ENCODE results near the gene IL9R.

Gene IL9R

GRCh38 chrX:156002507-156002906 lies 5.0 kb downstream of the IL9R start:
- Histone ChIP-seq H2AFZ (ENCODE audit: low read depth, low read length, severe bottlenecking) (no peak overlapping the region), H3K79me2 (ENCODE audit: insufficient read depth, low read length) (no peaks in the 10 kb centered on the region), H3K9me3 (ENCODE audit: insufficient read depth, low read length) (no peaks in the 10 kb centered on the region), H3K27me3 (ENCODE audit: low read length) (no peaks in the 10 kb centered on the region), H3K27ac (ENCODE audit: low read depth, low read length) (no peak overlapping the region), H4K20me1 (ENCODE audit: low read depth, low read length) (no peaks in the 10 kb centered on the region), H3F3A (ENCODE audit: insufficient read depth) (no peaks in the 10 kb centered on the region), H3K9me2 (replicated peaks; ENCODE audit: insufficient read depth, low read length) (no peaks in the 10 kb centered on the region), H3K4me2 (ENCODE audit: low read depth, low read length, poor library complexity, severe bottlenecking) (no peak overlapping the region), H3K4me3 (ENCODE audit: insufficient read depth, low read length, poor library complexity, severe bottlenecking) (no peak overlapping the region), H3K36me3 (ENCODE audit: low read length) (no peaks in the 10 kb centered on the region), H3K9ac (ENCODE audit: low read length) (no peak overlapping the region)
- TF ChIP-seq, protein P1, sequence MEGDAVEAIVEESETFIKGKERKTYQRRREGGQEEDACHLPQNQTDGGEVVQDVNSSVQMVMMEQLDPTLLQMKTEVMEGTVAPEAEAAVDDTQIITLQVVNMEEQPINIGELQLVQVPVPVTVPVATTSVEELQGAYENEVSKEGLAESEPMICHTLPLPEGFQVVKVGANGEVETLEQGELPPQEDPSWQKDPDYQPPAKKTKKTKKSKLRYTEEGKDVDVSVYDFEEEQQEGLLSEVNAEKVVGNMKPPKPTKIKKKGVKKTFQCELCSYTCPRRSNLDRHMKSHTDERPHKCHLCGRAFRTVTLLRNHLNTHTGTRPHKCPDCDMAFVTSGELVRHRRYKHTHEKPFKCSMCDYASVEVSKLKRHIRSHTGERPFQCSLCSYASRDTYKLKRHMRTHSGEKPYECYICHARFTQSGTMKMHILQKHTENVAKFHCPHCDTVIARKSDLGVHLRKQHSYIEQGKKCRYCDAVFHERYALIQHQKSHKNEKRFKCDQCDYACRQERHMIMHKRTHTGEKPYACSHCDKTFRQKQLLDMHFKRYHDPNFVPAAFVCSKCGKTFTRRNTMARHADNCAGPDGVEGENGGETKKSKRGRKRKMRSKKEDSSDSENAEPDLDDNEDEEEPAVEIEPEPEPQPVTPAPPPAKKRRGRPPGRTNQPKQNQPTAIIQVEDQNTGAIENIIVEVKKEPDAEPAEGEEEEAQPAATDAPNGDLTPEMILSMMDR (IDR thresholded peaks at IDR 0.05; ENCODE audit: insufficient read depth, low read length, poor library complexity, severe bottlenecking): no peak
- TF ChIP-seq EZH2phosphoT487 (conservative IDR thresholded peaks at IDR 0.05; ENCODE audit: low read length): no peak

- H2AFZ ChIP-seq (ENCODE audit: low read depth, low read length, severe bottlenecking): no peak overlapping the region
- H3K27me3 ChIP-seq (ENCODE audit: low read length): no peaks in the 10 kb centered on the region
- H3K9me2 ChIP-seq (replicated peaks; ENCODE audit: insufficient read depth, low read length): no peaks in the 10 kb centered on the region
- TF ChIP-seq, protein P1 (IDR thresholded peaks at IDR 0.05; ENCODE audit: insufficient read depth, low read length, poor library complexity, severe bottlenecking): no peak
- TF ChIP-seq EZH2phosphoT487 (conservative IDR thresholded peaks at IDR 0.05; ENCODE audit: low read length): no peak
- no peaks in the 10 kb centered on the region for H3K9me3 ChIP-seq (ENCODE audit: insufficient read depth, low read length)
- no peaks in the 10 kb centered on the region for H4K20me1 ChIP-seq (ENCODE audit: low read depth, low read length)
- no peak overlapping the region for H3K4me2 ChIP-seq (ENCODE audit: low read depth, low read length, poor library complexity, severe bottlenecking)
- H3F3A ChIP-seq (ENCODE audit: insufficient read depth): no peaks in the 10 kb centered on the region
- no peaks in the 10 kb centered on the region for H3K36me3 ChIP-seq (ENCODE audit: low read length)
- H3K9ac ChIP-seq (ENCODE audit: low read length): no peak overlapping the region
- no peak overlapping the region for H3K4me3 ChIP-seq (ENCODE audit: insufficient read depth, low read length, poor library complexity, severe bottlenecking)
- no peak overlapping the region for H3K27ac ChIP-seq (ENCODE audit: low read depth, low read length)
- no peaks in the 10 kb centered on the region for H3K79me2 ChIP-seq (ENCODE audit: insufficient read depth, low read length)
Observed at GRCh38 chrX:156003486-156004185, 6.1 kb downstream of the IL9R start.

DNA sequence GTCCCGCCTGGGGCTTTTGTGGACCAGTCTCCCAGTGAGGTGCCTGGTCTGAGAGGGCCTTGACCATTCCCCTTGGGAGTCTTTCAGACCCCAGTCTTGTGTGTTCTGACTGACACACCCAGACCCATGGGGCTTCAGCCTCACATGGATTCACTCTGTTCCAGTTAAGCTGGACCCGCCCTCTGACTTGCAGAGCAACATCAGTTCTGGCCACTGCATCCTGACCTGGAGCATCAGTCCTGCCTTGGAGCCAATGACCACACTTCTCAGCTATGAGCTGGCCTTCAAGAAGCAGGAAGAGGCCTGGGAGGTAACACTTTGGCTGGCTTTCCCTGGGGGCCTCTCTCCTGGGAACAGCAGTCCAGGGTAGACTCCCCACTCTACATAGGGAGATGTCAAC lies 6.8 kb downstream of the IL9R start:
- Histone ChIP-seq H3K27ac (ENCODE audit: low read depth, low read length) (no peak overlapping the region), H4K20me1 (ENCODE audit: low read depth, low read length) (no peaks in the 10 kb centered on the region), H3K9ac (ENCODE audit: low read length) (no peak overlapping the region), H3K9me2 (replicated peaks; ENCODE audit: insufficient read depth, low read length) (no peaks in the 10 kb centered on the region), H3K9me3 (ENCODE audit: insufficient read depth, low read length) (no peaks in the 10 kb centered on the region), H3K27me3 (ENCODE audit: low read length) (no peaks in the 10 kb centered on the region), H2AFZ (ENCODE audit: low read depth, low read length, severe bottlenecking) (no peak overlapping the region), H3K4me2 (ENCODE audit: low read depth, low read length, poor library complexity, severe bottlenecking) (no peak overlapping the region), H3K4me3 (ENCODE audit: insufficient read depth, low read length, poor library complexity, severe bottlenecking) (no peak overlapping the region), H3K79me2 (ENCODE audit: insufficient read depth, low read length) (no peaks in the 10 kb centered on the region), H3K36me3 (ENCODE audit: low read length) (no peaks in the 10 kb centered on the region), H3F3A (ENCODE audit: insufficient read depth) (no peaks in the 10 kb centered on the region)
- TF ChIP-seq EZH2phosphoT487 (conservative IDR thresholded peaks at IDR 0.05; ENCODE audit: low read length): no peak
- TF ChIP-seq, protein P1 (IDR thresholded peaks at IDR 0.05; ENCODE audit: insufficient read depth, low read length, poor library complexity, severe bottlenecking): no peak
